Body of pancreas (tissue), 4 donors: ENCODE results near the gene LTC4S. TPM values are rescaled to one million over a fixed set of nuclear protein-coding genes. Genes with fewer than 3 reads are reported as not detected.

Experiments
- ATAC-seq: fragments of 150-250 bp; one replicate; pipeline ENCODE4 v1.9.1; 2016
- DNase-seq, 4 donors: peaks; one replicate each; pipeline ENCODE4 v3.0.0-alpha.2; 2019
- H3K27ac ChIP-seq, 4 donors: fragments of 200-600 bp; sonication (generic); 1 replicate in 3 of 4; 2 replicates in 1 of 4; pipeline versions ENCODE4 v1.5.1 to v1.6.1; 2016 to 2019; ENCODE audit warnings: mild to moderate bottlenecking in 1 of 4, mixed read lengths in 1 of 4, moderate library complexity in 1 of 4
- H3K27me3 ChIP-seq, 2 donors: fragments of 200-600 bp; sonication (generic); one replicate each; pipeline ENCODE4 v1.6.0; 2016; ENCODE audit warnings: mild to moderate bottlenecking in 1 of 2
- H3K36me3 ChIP-seq, 2 donors: fragments of 200-600 bp; sonication (generic); replicated peaks in 1 of 2; 2 replicates each; pipeline ENCODE4 v1.5.1; 2016; ENCODE audit warnings: low read depth in 2 of 2; ENCODE audit not compliant: insufficient read depth in 1 of 2
- H3K4me1 ChIP-seq: fragments of 200-600 bp; sonication (generic); one replicate; pipeline ENCODE4 v1.6.0; 2016
- H3K4me3 ChIP-seq, 2 donors: fragments of 200-600 bp; sonication (generic); 1 replicate in 1 of 2; 2 replicates in 1 of 2; pipeline ENCODE4 v1.5.1; 2016 to 2019
- H3K9me3 ChIP-seq, 3 donors: fragments of 200-600 bp; sonication (generic); 1 replicate in 2 of 3; 2 replicates in 1 of 3; pipeline ENCODE4 v1.5.1; 2016
- CTCF ChIP-seq, 7 experiments: fragments of 450-650 bp in 4 of 7; fragments of 200-600 bp in 3 of 7; sonication (generic) in 3 of 7; IDR thresholded peaks; one replicate each; pipeline ENCODE4 v1.5.1; 2016 to 2019; ENCODE audit warnings: antibody characterized with exemption in 7 of 7
- POLR2A ChIP-seq, 3 donors: fragments of 450-650 bp; IDR thresholded peaks; one replicate each; pipeline ENCODE4 v1.6.1; 2016; ENCODE audit warnings: antibody characterized with exemption in 3 of 3, mild to moderate bottlenecking in 2 of 3
- WGBS, 2 donors: methylation state at CpG; one replicate each; pipeline ENCODE4 v1.1.5; 2017; 5-methylcytosine and 5-hydroxymethylcytosine counted together
- intact Hi-C: fragments of 100-400 bp; cut with DNase I; formaldehyde crosslinking; loops from one replicate; pipeline ENCODE4 v1.15.1; 2023
- total RNA-seq, 2 donors: library from RNA; depleted of rRNA; stranded (reverse); fragments of >200 nt; gene quantifications; one replicate each; pipeline ENCODE4 v1.1.0, GENCODE V29; 2016

The LTC4S gene
- total RNA-seq, 2 donors from 2014 or later: 10.6 to 16.2 TPM

DNA sequence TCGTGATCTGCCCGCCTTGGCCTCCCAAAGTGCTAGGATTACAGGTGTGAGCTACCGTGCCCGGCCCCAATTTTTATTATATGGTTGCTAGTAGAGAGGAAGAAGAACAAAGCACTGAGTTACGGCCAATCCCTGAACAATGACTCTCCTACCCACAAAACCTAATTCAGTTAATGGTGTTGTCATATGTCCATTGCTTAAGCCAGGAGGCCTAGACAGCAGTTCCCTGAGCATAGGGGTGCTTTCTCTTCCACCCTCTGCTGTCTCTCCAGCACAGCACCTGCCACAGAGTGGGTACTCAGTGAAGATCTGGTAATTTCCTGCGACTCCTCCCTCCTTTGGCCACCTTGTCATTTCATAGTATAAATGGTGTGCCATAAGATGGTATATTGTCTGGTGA, 21.4 kb upstream of the LTC4S start:
- DNase-seq (no peak), ATAC-seq (no peak)
- H3K4me3 ChIP-seq: no peak overlapping the region
- H3K27ac ChIP-seq: no peak overlapping the region
- peaks cover 24 to 40% of the 10 kb centered on the region in 2 donors for H3K36me3 ChIP-seq
- H3K27me3 ChIP-seq: no peaks in the 10 kb centered on the region
- TF ChIP-seq CTCF (IDR thresholded peaks at IDR 0.05) (no peak), POLR2A (IDR thresholded peaks at IDR 0.05) (no peak)
- H3K4me1 ChIP-seq: no peaks in the 10 kb centered on the region
- WGBS, 2 donors: 74 to 98% methylated on average over 6 of the region's 6 CpGs
- intact Hi-C loops: no loop called here
- no peaks in the 10 kb centered on the region for H3K9me3 ChIP-seq

GRCh38 chr5:179773686-179774040, 20.1 kb upstream of the LTC4S start:
- H3K27me3 ChIP-seq: no peaks in the 10 kb centered on the region
- DNase-seq: no peak
- H3K36me3 ChIP-seq: peaks cover 24 to 40% of the 10 kb centered on the region in 2 donors
- 93 to 94% methylated on average over 9 of the region's 9 CpGs for WGBS, 2 donors
- no peaks in the 10 kb centered on the region for H3K9me3 ChIP-seq
- no peak for ATAC-seq
- H3K27ac ChIP-seq: no peak overlapping the region
- intact Hi-C loops: no loop called here
- H3K4me3 ChIP-seq: no peak overlapping the region
- H3K4me1 ChIP-seq: no peaks in the 10 kb centered on the region
- TF ChIP-seq POLR2A (IDR thresholded peaks at IDR 0.05) (no peak), CTCF (IDR thresholded peaks at IDR 0.05) (no peak)

DNA sequence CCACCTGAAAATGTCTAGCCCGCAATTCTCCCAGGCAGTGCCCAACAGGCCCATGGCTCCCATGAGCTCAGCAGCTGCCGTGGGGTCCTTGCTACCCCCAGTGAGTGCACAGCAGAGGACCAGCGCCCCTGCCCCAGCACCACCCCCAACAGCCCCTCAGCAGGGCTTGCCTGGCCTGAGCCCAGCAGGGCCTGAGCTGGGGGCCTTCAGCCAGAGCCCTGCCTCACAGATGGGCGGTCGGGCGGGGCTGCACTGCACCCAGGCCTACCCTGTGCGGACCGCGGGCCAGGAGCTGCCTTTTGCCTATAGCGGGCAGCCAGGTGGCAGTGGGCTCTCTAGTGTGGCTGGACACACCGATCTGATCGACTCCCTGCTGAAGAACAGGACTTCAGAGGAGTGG, 19.3 kb upstream of the LTC4S start:
- H3K4me3 ChIP-seq: no peak overlapping the region
- no peak for TF ChIP-seq POLR2A (IDR thresholded peaks at IDR 0.05)
- TF ChIP-seq CTCF (IDR thresholded peaks at IDR 0.05): no peak
- intact Hi-C loops: no loop called here
- H3K27ac ChIP-seq: no peak overlapping the region
- no peaks in the 10 kb centered on the region for H3K4me1 ChIP-seq
- no peak for DNase-seq
- no peak for ATAC-seq
- 95% methylated on average over 12 of the region's 12 CpGs; no CpG with 5 or more reads in 1 of the 2 donors for whole genome bisulfite sequencing, 2 donors
- no peaks in the 10 kb centered on the region for H3K27me3 ChIP-seq
- no peaks in the 10 kb centered on the region for H3K9me3 ChIP-seq
- peaks cover 24 to 35% of the 10 kb centered on the region in 2 donors for H3K36me3 ChIP-seq

- WGBS, 2 donors: 88 to 90% methylated on average over 9 to 11 of the region's 11 CpGs
- intact Hi-C loops: no loop called here
- H3K4me1 ChIP-seq: no peaks in the 10 kb centered on the region
- no peak overlapping the region for H3K27ac ChIP-seq
- no peaks in the 10 kb centered on the region for H3K27me3 ChIP-seq
- H3K9me3 ChIP-seq: no peaks in the 10 kb centered on the region
- TF ChIP-seq CTCF (IDR thresholded peaks at IDR 0.05): no peak
- TF ChIP-seq POLR2A (IDR thresholded peaks at IDR 0.05): no peak
- peaks cover 22 to 30% of the 10 kb centered on the region in 2 donors for H3K36me3 ChIP-seq
- DNase-seq: no peak
- H3K4me3 ChIP-seq: no peak overlapping the region
- no peak for ATAC-seq
These were observed 17.3 kb upstream of the LTC4S start for GRCh38 chr5:179776411-179776938.

DNA sequence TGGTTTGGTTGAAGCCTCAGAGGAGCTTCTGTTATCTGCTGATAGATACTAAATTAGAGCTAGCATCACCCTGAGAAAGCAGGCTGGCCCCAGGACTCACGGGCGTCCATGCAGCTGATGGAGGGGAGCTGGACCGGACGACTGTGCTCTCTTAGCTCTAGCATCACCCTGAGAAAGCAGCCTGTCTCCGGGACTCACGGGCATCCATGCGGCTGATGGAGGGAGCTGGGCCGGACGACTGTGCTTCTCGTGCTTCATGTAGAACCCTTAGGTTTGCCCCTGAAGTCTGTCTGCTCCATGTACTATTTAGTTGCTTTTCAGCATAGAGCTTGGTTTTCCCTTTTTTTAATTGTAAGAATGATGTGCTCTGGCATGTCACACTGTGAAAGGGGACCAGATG, 16.3 kb upstream of the LTC4S start:
- Histone ChIP-seq H3K27ac (no peak overlapping the region), H3K4me3 (no peak overlapping the region), H3K27me3 (no peaks in the 10 kb centered on the region), H3K9me3 (no peaks in the 10 kb centered on the region), H3K36me3 (peaks cover 17 to 24% of the 10 kb centered on the region in 2 donors), H3K4me1 (no peaks in the 10 kb centered on the region)
- TF ChIP-seq CTCF (IDR thresholded peaks at IDR 0.05) (no peak), POLR2A (IDR thresholded peaks at IDR 0.05) (no peak)
- intact Hi-C loops: no loop called here
- WGBS, 2 donors: 90 to 94% methylated on average over 10 of the region's 10 CpGs
- DNase-seq (no peak), ATAC-seq (no peak)
